ENCODE data around the gene KLF7. TPM values are rescaled to one million over a fixed set of nuclear protein-coding genes. Genes with fewer than 3 reads are reported as not detected.

KLF7 gene
- total RNA-seq, 4 donors from 2014 or later: 25.8 to 55.3 (median 37.1) TPM

DNA sequence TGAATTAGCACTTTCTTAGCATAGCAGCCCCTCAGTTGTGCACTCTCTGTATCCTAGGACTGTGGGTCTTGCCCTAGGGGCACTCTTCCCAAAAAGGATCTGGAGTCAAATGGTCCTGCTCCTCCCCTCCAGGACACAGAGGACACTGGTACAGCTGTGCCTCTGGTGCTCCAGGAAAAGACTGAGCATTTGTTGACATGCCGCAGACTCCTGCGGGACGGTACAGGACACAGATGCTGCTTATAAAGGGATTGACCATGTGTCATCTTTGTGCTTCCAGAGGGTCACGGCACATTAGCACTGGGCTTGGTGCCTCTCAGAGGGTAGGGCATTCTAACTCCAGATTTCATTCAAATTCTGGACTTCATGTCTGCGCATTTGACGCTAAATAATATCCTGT is 110.5 kb downstream of the KLF7 start:
- no peak for DNase-seq (ENCODE audit: low spot score in 2 of 2)
- no peaks in the 10 kb centered on the region for H3K36me3 ChIP-seq
- TF ChIP-seq EP300 (IDR thresholded peaks at IDR 0.05) (no peak), POLR2A (IDR thresholded peaks at IDR 0.05) (no peak)
- TF ChIP-seq, protein P1, sequence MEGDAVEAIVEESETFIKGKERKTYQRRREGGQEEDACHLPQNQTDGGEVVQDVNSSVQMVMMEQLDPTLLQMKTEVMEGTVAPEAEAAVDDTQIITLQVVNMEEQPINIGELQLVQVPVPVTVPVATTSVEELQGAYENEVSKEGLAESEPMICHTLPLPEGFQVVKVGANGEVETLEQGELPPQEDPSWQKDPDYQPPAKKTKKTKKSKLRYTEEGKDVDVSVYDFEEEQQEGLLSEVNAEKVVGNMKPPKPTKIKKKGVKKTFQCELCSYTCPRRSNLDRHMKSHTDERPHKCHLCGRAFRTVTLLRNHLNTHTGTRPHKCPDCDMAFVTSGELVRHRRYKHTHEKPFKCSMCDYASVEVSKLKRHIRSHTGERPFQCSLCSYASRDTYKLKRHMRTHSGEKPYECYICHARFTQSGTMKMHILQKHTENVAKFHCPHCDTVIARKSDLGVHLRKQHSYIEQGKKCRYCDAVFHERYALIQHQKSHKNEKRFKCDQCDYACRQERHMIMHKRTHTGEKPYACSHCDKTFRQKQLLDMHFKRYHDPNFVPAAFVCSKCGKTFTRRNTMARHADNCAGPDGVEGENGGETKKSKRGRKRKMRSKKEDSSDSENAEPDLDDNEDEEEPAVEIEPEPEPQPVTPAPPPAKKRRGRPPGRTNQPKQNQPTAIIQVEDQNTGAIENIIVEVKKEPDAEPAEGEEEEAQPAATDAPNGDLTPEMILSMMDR (IDR thresholded peaks at IDR 0.05): no peak
- no peaks in the 10 kb centered on the region for H3K4me1 ChIP-seq
- H3K4me3 ChIP-seq: no peak overlapping the region
- H3K9me3 ChIP-seq: no peaks in the 10 kb centered on the region
- 66 to 68% methylated on average over 6 of the region's 6 CpGs for WGBS, 2 donors
- no peak overlapping the region for H3K27ac ChIP-seq
- H3K27me3 ChIP-seq: no peaks in the 10 kb centered on the region

DNA sequence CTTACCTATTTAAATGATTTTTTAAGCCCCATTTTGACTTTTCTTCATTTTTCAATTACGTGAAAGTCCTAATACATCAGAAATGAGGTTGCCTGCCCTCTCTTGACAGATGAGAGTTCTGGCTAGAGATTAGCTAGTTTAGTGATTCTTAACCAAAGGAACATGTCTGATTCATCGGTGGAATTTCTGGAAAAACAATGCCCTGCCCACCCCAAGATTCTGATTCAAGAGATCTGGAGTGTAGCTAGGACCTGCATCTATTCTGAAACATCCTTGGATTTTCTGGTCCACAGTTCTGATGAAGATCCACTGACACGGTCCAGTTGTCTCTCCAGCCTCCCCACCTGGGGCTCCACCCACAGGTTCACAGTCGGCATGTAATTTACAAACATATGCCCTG is 111.2 kb downstream of the KLF7 start:
- TF ChIP-seq, protein P1 (IDR thresholded peaks at IDR 0.05): no peak
- TF ChIP-seq EP300 (IDR thresholded peaks at IDR 0.05) (no peak), POLR2A (IDR thresholded peaks at IDR 0.05) (no peak)
- no peak for DNase-seq (ENCODE audit: low spot score in 2 of 2)
- WGBS, 2 donors: 70 to 77% methylated on average over 4 of the region's 4 CpGs
- no peak overlapping the region for H3K4me3 ChIP-seq
- no peak overlapping the region for H3K27ac ChIP-seq
- H3K27me3 ChIP-seq: no peaks in the 10 kb centered on the region
- H3K36me3 ChIP-seq: no peaks in the 10 kb centered on the region
- H3K9me3 ChIP-seq: no peaks in the 10 kb centered on the region
- no peaks in the 10 kb centered on the region for H3K4me1 ChIP-seq

DNA sequence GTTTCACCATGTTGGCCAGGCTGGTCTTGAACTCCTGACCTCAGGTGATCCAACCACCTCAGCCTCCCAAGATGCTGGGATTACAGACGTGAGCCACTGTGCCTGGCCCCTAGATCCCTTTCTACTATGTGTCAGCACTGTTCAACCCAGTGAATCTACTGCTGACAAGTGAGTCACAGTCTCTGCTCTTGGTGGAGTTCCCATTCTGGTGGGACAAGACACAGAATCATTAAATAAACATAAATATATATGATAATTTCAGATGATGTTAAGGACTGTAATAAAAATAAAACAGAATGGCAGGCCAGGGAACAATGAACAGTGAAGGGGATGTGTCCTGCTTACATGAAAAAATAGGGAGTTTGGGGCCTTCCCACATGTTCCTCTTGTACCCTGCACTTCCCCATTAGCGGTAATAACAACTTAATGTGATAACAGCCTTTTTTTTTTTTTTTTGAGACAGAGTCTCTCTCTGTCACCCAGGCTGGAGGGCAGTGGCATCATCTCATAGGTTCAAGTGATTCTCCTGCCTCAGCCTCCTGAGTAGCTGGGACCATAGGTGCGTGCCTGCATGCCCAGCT is 114.3 kb downstream of the KLF7 start:
- H3K27ac ChIP-seq: no peak overlapping the region

DNA sequence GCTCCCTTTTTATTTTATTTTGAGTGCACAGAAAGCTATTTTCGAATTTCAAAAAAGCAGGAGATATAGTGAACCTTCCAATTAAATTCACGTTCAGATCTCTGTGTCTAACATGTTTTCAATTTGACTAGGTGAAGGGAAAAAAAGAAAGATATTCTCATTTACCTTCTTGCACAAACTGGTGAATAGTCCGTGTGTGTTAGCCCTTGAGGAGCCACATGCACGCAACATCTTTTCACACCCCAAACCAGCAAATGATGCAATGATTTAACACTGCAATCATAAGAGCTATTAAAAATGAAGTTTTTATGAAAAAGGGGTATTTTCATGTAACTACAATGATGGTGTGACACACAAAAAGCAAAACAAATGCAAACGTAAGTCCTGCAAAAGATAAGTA is 116.6 kb downstream of the KLF7 start:
- H3K27ac ChIP-seq: no peak overlapping the region
- H3K36me3 ChIP-seq: no peaks in the 10 kb centered on the region
- no peak overlapping the region for H3K4me3 ChIP-seq
- no peak for DNase-seq (ENCODE audit: low spot score in 2 of 2)
- TF ChIP-seq EP300 (IDR thresholded peaks at IDR 0.05) (no peak), POLR2A (IDR thresholded peaks at IDR 0.05) (no peak)
- TF ChIP-seq, protein P1 (IDR thresholded peaks at IDR 0.05): no peak
- H3K4me1 ChIP-seq: peaks cover 0 to 13% (median 0%) of the 10 kb centered on the region in 4 donors
- H3K9me3 ChIP-seq: no peaks in the 10 kb centered on the region
- WGBS, 2 donors: 74 to 88% methylated on average over 5 of the region's 5 CpGs
- H3K27me3 ChIP-seq: no peaks in the 10 kb centered on the region

More for the DNA sequence above, 114.3 kb downstream of the KLF7 start:
- Histone ChIP-seq H3K4me3 (no peak overlapping the region), H3K9me3 (no peaks in the 10 kb centered on the region), H3K36me3 (no peaks in the 10 kb centered on the region), H3K27me3 (no peaks in the 10 kb centered on the region), H3K4me1 (peaks cover 0 to 12% (median 0%) of the 10 kb centered on the region in 4 donors)
- DNase-seq (ENCODE audit: low spot score in 2 of 2): no peak
- 86 to 89% methylated on average over 3 of the region's 3 CpGs for WGBS, 2 donors
- TF ChIP-seq, protein P1 (IDR thresholded peaks at IDR 0.05): no peak
- no peak for TF ChIP-seq EP300 (IDR thresholded peaks at IDR 0.05)
- TF ChIP-seq POLR2A (IDR thresholded peaks at IDR 0.05): no peak

- WGBS, 2 donors: 61 to 72% methylated on average over 5 of the region's 5 CpGs
- no peaks in the 10 kb centered on the region for H3K27me3 ChIP-seq
- no peaks in the 10 kb centered on the region for H3K36me3 ChIP-seq
- TF ChIP-seq EP300 (IDR thresholded peaks at IDR 0.05) (no peak), POLR2A (IDR thresholded peaks at IDR 0.05) (no peak)
- TF ChIP-seq, protein P1 (IDR thresholded peaks at IDR 0.05): no peak
- no peak for DNase-seq (ENCODE audit: low spot score in 2 of 2)
- no peaks in the 10 kb centered on the region for H3K9me3 ChIP-seq
- no peak overlapping the region for H3K4me3 ChIP-seq
- no peak overlapping the region for H3K27ac ChIP-seq
- peaks cover 0 to 13% (median 0%) of the 10 kb centered on the region in 4 donors for H3K4me1 ChIP-seq
Measured at GRCh38 chr2:207048416-207048815, 117.3 kb downstream of the KLF7 start.
